Measurements from ENCODE around the gene VIM.

Gene VIM

GRCh38 chr10:17219024-17219423 is 9.0 kb upstream of the VIM start:
- H3K9ac ChIP-seq (ENCODE audit: low read length in 2 of 2) = no peak overlapping the region
- no peaks in the 10 kb centered on the region for H3K36me3 ChIP-seq (ENCODE audit: control insufficient read depth in 2 of 2, insufficient read depth in 2 of 2, low read length in 2 of 2)
- H3K4me1 ChIP-seq (ENCODE audit: control insufficient read depth, insufficient read depth, low read length) = no peaks in the 10 kb centered on the region
- H3K27ac ChIP-seq (ENCODE audit: low read length) = no peak overlapping the region
- H3K4me3 ChIP-seq (ENCODE audit: low read length in 2 of 2) = no peak overlapping the region
- H3K9me3 ChIP-seq (ENCODE audit: control insufficient read depth in 2 of 2, low read length in 2 of 2) = no peaks in the 10 kb centered on the region
- no peaks in the 10 kb centered on the region for H3K27me3 ChIP-seq (ENCODE audit: control insufficient read depth in 1 of 2, insufficient read depth in 2 of 2, low read length in 2 of 2)

DNA sequence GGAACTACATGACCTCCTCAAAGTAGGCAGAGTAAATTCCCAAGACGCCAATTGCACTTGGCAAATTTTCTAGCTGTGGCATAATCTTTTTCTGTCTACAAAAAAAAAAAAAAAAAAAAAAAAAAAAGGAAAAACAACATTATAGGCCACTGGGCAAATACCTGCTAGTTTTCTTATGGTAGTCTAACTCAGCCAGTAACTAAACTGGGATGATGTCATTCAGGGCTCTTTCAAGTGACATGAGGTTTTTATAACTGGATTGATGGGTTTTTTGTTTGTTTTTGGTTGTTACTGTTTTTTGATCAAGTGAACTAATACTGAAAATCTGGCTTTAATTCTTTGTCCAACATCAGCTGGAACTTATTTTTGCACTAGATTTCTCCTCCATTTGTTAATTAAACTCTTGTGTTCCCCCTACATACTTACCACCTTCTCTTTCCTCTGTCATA is 7.4 kb upstream of the VIM start:
- H3K4me3 ChIP-seq (ENCODE audit: low read length in 2 of 2) = no peak overlapping the region

DNA sequence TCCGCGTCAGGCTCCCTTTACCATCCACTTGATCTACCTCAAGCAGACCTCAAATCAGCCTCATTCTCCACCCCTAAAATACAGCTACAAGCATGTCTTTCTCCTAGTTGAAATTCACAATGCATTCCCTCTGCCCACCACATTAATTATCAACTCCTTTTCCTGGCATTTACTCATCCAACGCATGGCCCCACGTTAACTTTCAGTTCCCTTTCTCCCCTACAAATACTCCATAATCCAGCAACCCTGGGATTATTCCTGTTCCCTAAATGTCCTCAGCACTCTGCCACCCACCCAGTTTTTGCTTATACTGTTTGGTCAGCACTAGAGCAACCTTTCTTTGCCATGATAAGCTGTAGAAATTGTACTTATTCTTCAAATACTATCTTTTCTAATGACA is 5.7 kb upstream of the VIM start:
- H3K9ac ChIP-seq (ENCODE audit: low read length in 2 of 2) = no peak overlapping the region
- H3K4me1 ChIP-seq (ENCODE audit: control insufficient read depth, insufficient read depth, low read length) = peaks cover 4% of the 10 kb centered on the region
- no peak overlapping the region for H3K27ac ChIP-seq (ENCODE audit: low read length)
- no peak overlapping the region for H3K4me3 ChIP-seq (ENCODE audit: low read length in 2 of 2)
- H3K27me3 ChIP-seq (ENCODE audit: control insufficient read depth in 1 of 2, insufficient read depth in 2 of 2, low read length in 2 of 2) = no peaks in the 10 kb centered on the region
- no peaks in the 10 kb centered on the region for H3K9me3 ChIP-seq (ENCODE audit: control insufficient read depth in 2 of 2, low read length in 2 of 2)
- H3K36me3 ChIP-seq (ENCODE audit: control insufficient read depth in 2 of 2, insufficient read depth in 2 of 2, low read length in 2 of 2) = no peaks in the 10 kb centered on the region

More for the DNA sequence above, 7.4 kb upstream of the VIM start:
- Histone ChIP-seq H3K4me1 (ENCODE audit: control insufficient read depth, insufficient read depth, low read length) (no peaks in the 10 kb centered on the region), H3K9ac (ENCODE audit: low read length in 2 of 2) (no peak overlapping the region), H3K27me3 (ENCODE audit: control insufficient read depth in 1 of 2, insufficient read depth in 2 of 2, low read length in 2 of 2) (no peaks in the 10 kb centered on the region), H3K27ac (ENCODE audit: low read length) (no peak overlapping the region), H3K36me3 (ENCODE audit: control insufficient read depth in 2 of 2, insufficient read depth in 2 of 2, low read length in 2 of 2) (no peaks in the 10 kb centered on the region), H3K9me3 (ENCODE audit: control insufficient read depth in 2 of 2, low read length in 2 of 2) (no peaks in the 10 kb centered on the region)

- no peaks in the 10 kb centered on the region for H3K36me3 ChIP-seq (ENCODE audit: control insufficient read depth in 2 of 2, insufficient read depth in 2 of 2, low read length in 2 of 2)
- H3K9ac ChIP-seq (ENCODE audit: low read length in 2 of 2) = no peak overlapping the region
- H3K4me3 ChIP-seq (ENCODE audit: low read length in 2 of 2) = no peak overlapping the region
- H3K27me3 ChIP-seq (ENCODE audit: control insufficient read depth in 1 of 2, insufficient read depth in 2 of 2, low read length in 2 of 2) = peaks cover 0 to 3% of the 10 kb centered on the region in 2 donors
- no peaks in the 10 kb centered on the region for H3K9me3 ChIP-seq (ENCODE audit: control insufficient read depth in 2 of 2, low read length in 2 of 2)
- H3K4me1 ChIP-seq (ENCODE audit: control insufficient read depth, insufficient read depth, low read length) = peaks cover 6% of the 10 kb centered on the region
- no peak overlapping the region for H3K27ac ChIP-seq (ENCODE audit: low read length)
These were observed 2.2 kb upstream of the VIM start for GRCh38 chr10:17225808-17226207.

- Histone ChIP-seq H3K36me3 (ENCODE audit: control insufficient read depth in 2 of 2, insufficient read depth in 2 of 2, low read length in 2 of 2) (no peaks in the 10 kb centered on the region), H3K9me3 (ENCODE audit: control insufficient read depth in 2 of 2, low read length in 2 of 2) (no peaks in the 10 kb centered on the region), H3K4me1 (ENCODE audit: control insufficient read depth, insufficient read depth, low read length) (peaks cover 6% of the 10 kb centered on the region), H3K27me3 (ENCODE audit: control insufficient read depth in 1 of 2, insufficient read depth in 2 of 2, low read length in 2 of 2) (peaks cover 0 to 3% of the 10 kb centered on the region in 2 donors), H3K9ac (ENCODE audit: low read length in 2 of 2) (no peak overlapping the region), H3K27ac (ENCODE audit: low read length) (peak overlapping the region; percentile 91), H3K4me3 (ENCODE audit: low read length in 2 of 2) (peak overlapping the region in 1 of 2 donors; percentile 96)
These were observed 1.1 kb upstream of the VIM start for GRCh38 chr10:17226891-17227303.

DNA sequence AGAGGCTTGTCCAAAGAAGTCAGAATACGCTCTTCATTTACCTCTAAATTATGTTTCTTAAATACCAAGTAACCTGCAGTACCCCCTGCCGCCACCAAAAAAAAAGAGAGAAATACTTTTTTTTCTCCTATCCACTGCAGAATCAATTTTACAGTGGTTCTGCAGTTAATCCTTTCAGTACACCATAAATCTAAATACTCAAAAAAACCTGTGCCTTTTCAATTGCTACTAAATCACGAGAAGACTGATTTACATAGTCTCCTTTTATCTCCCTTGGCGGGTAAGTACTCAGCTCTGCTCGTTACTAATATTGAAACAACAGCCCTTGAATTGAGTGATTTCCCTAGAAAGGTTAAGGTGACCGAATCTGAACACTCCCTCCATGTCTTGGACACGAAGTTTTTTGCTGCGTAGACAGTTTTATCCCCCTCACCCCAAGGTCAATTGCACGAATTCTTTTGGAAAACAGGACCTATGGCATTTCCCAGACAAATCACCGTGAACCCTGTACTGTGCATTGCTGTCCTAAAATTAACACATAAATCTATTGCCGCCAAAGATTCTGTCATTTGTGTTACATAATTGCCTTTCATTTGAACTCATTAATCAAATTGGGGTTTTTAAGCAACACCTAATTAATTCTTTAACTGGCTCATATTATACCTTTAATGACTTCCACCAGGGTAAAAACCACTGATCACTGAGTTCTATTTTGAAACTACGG is 512 bp upstream of the VIM start:
- H3K4me3 ChIP-seq (ENCODE audit: low read length in 2 of 2) = peak overlapping the region; percentile 51 to 96
- H3K27ac ChIP-seq (ENCODE audit: low read length) = peak overlapping the region; percentile 91
- peaks cover 6% of the 10 kb centered on the region for H3K4me1 ChIP-seq (ENCODE audit: control insufficient read depth, insufficient read depth, low read length)
- peaks cover 0 to 3% of the 10 kb centered on the region in 2 donors for H3K27me3 ChIP-seq (ENCODE audit: control insufficient read depth in 1 of 2, insufficient read depth in 2 of 2, low read length in 2 of 2)
- H3K9me3 ChIP-seq (ENCODE audit: control insufficient read depth in 2 of 2, low read length in 2 of 2) = no peaks in the 10 kb centered on the region
- H3K36me3 ChIP-seq (ENCODE audit: control insufficient read depth in 2 of 2, insufficient read depth in 2 of 2, low read length in 2 of 2) = no peaks in the 10 kb centered on the region
- peak overlapping the region; percentile 1 to 83 for H3K9ac ChIP-seq (ENCODE audit: low read length in 2 of 2)

DNA sequence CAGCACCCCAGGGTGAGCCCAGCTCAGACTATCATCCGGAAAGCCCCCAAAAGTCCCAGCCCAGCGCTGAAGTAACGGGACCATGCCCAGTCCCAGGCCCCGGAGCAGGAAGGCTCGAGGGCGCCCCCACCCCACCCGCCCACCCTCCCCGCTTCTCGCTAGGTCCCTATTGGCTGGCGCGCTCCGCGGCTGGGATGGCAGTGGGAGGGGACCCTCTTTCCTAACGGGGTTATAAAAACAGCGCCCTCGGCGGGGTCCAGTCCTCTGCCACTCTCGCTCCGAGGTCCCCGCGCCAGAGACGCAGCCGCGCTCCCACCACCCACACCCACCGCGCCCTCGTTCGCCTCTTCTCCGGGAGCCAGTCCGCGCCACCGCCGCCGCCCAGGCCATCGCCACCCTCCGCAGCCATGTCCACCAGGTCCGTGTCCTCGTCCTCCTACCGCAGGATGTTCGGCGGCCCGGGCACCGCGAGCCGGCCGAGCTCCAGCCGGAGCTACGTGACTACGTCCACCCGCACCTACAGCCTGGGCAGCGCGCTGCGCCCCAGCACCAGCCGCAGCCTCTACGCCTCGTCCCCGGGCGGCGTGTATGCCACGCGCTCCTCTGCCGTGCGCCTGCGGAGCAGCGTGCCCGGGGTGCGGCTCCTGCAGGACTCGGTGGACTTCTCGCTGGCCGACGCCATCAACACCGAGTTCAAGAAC is 1.1 kb downstream of the VIM start:
- Histone ChIP-seq H3K27me3 (ENCODE audit: control insufficient read depth in 1 of 2, insufficient read depth in 2 of 2, low read length in 2 of 2) (peaks cover 0 to 3% of the 10 kb centered on the region in 2 donors), H3K27ac (ENCODE audit: low read length) (peak overlapping the region; percentile 91), H3K9ac (ENCODE audit: low read length in 2 of 2) (peak overlapping the region; percentile 82 to 83), H3K4me1 (ENCODE audit: control insufficient read depth, insufficient read depth, low read length) (peaks cover 11% of the 10 kb centered on the region), H3K9me3 (ENCODE audit: control insufficient read depth in 2 of 2, low read length in 2 of 2) (no peaks in the 10 kb centered on the region), H3K36me3 (ENCODE audit: control insufficient read depth in 2 of 2, insufficient read depth in 2 of 2, low read length in 2 of 2) (peaks cover 7 to 8% of the 10 kb centered on the region in 2 donors), H3K4me3 (ENCODE audit: low read length in 2 of 2) (peak overlapping the region; percentile 85 to 96)

DNA sequence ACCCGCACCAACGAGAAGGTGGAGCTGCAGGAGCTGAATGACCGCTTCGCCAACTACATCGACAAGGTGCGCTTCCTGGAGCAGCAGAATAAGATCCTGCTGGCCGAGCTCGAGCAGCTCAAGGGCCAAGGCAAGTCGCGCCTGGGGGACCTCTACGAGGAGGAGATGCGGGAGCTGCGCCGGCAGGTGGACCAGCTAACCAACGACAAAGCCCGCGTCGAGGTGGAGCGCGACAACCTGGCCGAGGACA is 1.6 kb downstream of the VIM start:
- peak overlapping the region; percentile 82 for H3K27ac ChIP-seq (ENCODE audit: low read length)
- H3K36me3 ChIP-seq (ENCODE audit: control insufficient read depth in 2 of 2, insufficient read depth in 2 of 2, low read length in 2 of 2) = peaks cover 9 to 13% of the 10 kb centered on the region in 2 donors
- H3K27me3 ChIP-seq (ENCODE audit: control insufficient read depth in 1 of 2, insufficient read depth in 2 of 2, low read length in 2 of 2) = peaks cover 0 to 3% of the 10 kb centered on the region in 2 donors
- peak overlapping the region; percentile 85 to 96 for H3K4me3 ChIP-seq (ENCODE audit: low read length in 2 of 2)
- no peaks in the 10 kb centered on the region for H3K9me3 ChIP-seq (ENCODE audit: control insufficient read depth in 2 of 2, low read length in 2 of 2)
- H3K4me1 ChIP-seq (ENCODE audit: control insufficient read depth, insufficient read depth, low read length) = peaks cover 14% of the 10 kb centered on the region
- H3K9ac ChIP-seq (ENCODE audit: low read length in 2 of 2) = peak overlapping the region; percentile 82 to 83

GRCh38 chr10:17229967-17230682 is 2.1 kb downstream of the VIM start:
- Histone ChIP-seq H3K9me3 (ENCODE audit: control insufficient read depth in 2 of 2, low read length in 2 of 2) (no peaks in the 10 kb centered on the region), H3K27me3 (ENCODE audit: control insufficient read depth in 1 of 2, insufficient read depth in 2 of 2, low read length in 2 of 2) (peaks cover 0 to 3% of the 10 kb centered on the region in 2 donors), H3K36me3 (ENCODE audit: control insufficient read depth in 2 of 2, insufficient read depth in 2 of 2, low read length in 2 of 2) (peaks cover 14 to 18% of the 10 kb centered on the region in 2 donors), H3K4me3 (ENCODE audit: low read length in 2 of 2) (peak overlapping the region; percentile 85 to 96), H3K27ac (ENCODE audit: low read length) (peak overlapping the region; percentile 82), H3K4me1 (ENCODE audit: control insufficient read depth, insufficient read depth, low read length) (peaks cover 16% of the 10 kb centered on the region), H3K9ac (ENCODE audit: low read length in 2 of 2) (peak overlapping the region; percentile 82 to 83)

GRCh38 chr10:17231788-17232187 is 3.7 kb downstream of the VIM start:
- Histone ChIP-seq H3K36me3 (ENCODE audit: control insufficient read depth in 2 of 2, insufficient read depth in 2 of 2, low read length in 2 of 2) (peaks cover 29 to 35% of the 10 kb centered on the region in 2 donors), H3K9me3 (ENCODE audit: control insufficient read depth in 2 of 2, low read length in 2 of 2) (no peaks in the 10 kb centered on the region), H3K27ac (ENCODE audit: low read length) (no peak overlapping the region), H3K27me3 (ENCODE audit: control insufficient read depth in 1 of 2, insufficient read depth in 2 of 2, low read length in 2 of 2) (peaks cover 0 to 3% of the 10 kb centered on the region in 2 donors), H3K4me1 (ENCODE audit: control insufficient read depth, insufficient read depth, low read length) (peaks cover 17% of the 10 kb centered on the region), H3K9ac (ENCODE audit: low read length in 2 of 2) (peak overlapping the region in 1 of 2 donors; percentile 83), H3K4me3 (ENCODE audit: low read length in 2 of 2) (peak overlapping the region; percentile 85 to 96)
